WERI-Rb-1 (cell line): ENCODE measurements around the gene KRTAP10-5.
A peak's percentile ranks its signal among the peaks of the same experiment; 100 is the strongest.

Source experiments
- DNase-seq: peaks from one replicate; pipeline ENCODE4 v3.0.0-alpha.2; 2020
- H3K27ac ChIP-seq: fragments of 250-450 bp; sonication (Bioruptor Pico); 2 replicates; pipeline ENCODE4 v1.5.1; 2020; ENCODE audit warnings: mild to moderate bottlenecking, moderate library complexity
- H3K27me3 ChIP-seq: fragments of 250-450 bp; sonication (Bioruptor Pico); 2 replicates; pipeline ENCODE4 v1.5.1; 2021; ENCODE audit warnings: mild to moderate bottlenecking, low read depth, moderate library complexity; ENCODE audit not compliant: insufficient read depth, severe bottlenecking
- H3K36me3 ChIP-seq: fragments of 250-450 bp; sonication (Bioruptor Pico); 2 replicates; pipeline ENCODE4 v1.5.1; 2020; ENCODE audit warnings: mild to moderate bottlenecking, moderate library complexity
- H3K4me3 ChIP-seq: 2 replicates; pipeline ENCODE4 v1.5.1; 2011; ENCODE audit warnings: low read depth, mild to moderate bottlenecking, control low read depth, low read length
- H3K9me3 ChIP-seq: fragments of 250-450 bp; sonication (Bioruptor Pico); 2 replicates; pipeline ENCODE4 v1.5.1; 2021; ENCODE audit warnings: mild to moderate bottlenecking, moderate library complexity; ENCODE audit not compliant: severe bottlenecking
- CTCF ChIP-seq: IDR thresholded peaks from 2 replicates; pipeline ENCODE4 v1.5.1; 2011; ENCODE audit warnings: low read depth, mild to moderate bottlenecking, control low read depth, inconsistent platforms, low read length

Gene KRTAP10-5

GRCh38 chr21:44599264-44600029 is 19.0 kb upstream of the KRTAP10-5 start:
- no peaks in the 10 kb centered on the region for H3K36me3 ChIP-seq
- H3K4me3 ChIP-seq, result no peak overlapping the region
- H3K9me3 ChIP-seq, result peaks cover 10% of the 10 kb centered on the region
- no peak overlapping the region for H3K27ac ChIP-seq
- no peaks in the 10 kb centered on the region for H3K27me3 ChIP-seq
- TF ChIP-seq CTCF, result no peak
- no peak for DNase-seq

- H3K36me3 ChIP-seq, result no peaks in the 10 kb centered on the region
- no peak for TF ChIP-seq CTCF
- H3K4me3 ChIP-seq, result no peak overlapping the region
- H3K9me3 ChIP-seq, result peaks cover 4% of the 10 kb centered on the region
- H3K27me3 ChIP-seq, result no peaks in the 10 kb centered on the region
- 0 out of 2 replicates have a peak overlapping the region, but pooled peaks have one; percentile 1 for H3K27ac ChIP-seq
- no peak for DNase-seq
These were observed 17.7 kb upstream of the KRTAP10-5 start for GRCh38 chr21:44598061-44598460.

- TF ChIP-seq CTCF, result no peak
- no peaks in the 10 kb centered on the region for H3K36me3 ChIP-seq
- H3K27me3 ChIP-seq, result no peaks in the 10 kb centered on the region
- H3K27ac ChIP-seq, result no peak overlapping the region
- H3K4me3 ChIP-seq, result no peak overlapping the region
- no peak for DNase-seq
- H3K9me3 ChIP-seq, result peaks cover 4% of the 10 kb centered on the region
These were observed 15.8 kb upstream of the KRTAP10-5 start for GRCh38 chr21:44596068-44596725.

- Histone ChIP-seq H3K9me3 (peaks cover 4% of the 10 kb centered on the region), H3K27ac (no peak overlapping the region), H3K27me3 (no peaks in the 10 kb centered on the region), H3K36me3 (no peaks in the 10 kb centered on the region), H3K4me3 (no peak overlapping the region)
- TF ChIP-seq CTCF, result no peak
- no peak for DNase-seq
These were observed 15.1 kb upstream of the KRTAP10-5 start for GRCh38 chr21:44595524-44595923.

GRCh38 chr21:44594406-44594916 is 14.1 kb upstream of the KRTAP10-5 start:
- H3K27me3 ChIP-seq, result no peaks in the 10 kb centered on the region
- no peak overlapping the region for H3K4me3 ChIP-seq
- no peak overlapping the region for H3K27ac ChIP-seq
- no peak for DNase-seq
- no peak for TF ChIP-seq CTCF
- peaks cover 4% of the 10 kb centered on the region for H3K9me3 ChIP-seq
- no peaks in the 10 kb centered on the region for H3K36me3 ChIP-seq
